Measurements from ENCODE around the gene ZNF358. TPM values are rescaled to one million over a fixed set of nuclear protein-coding genes. Genes with fewer than 3 reads are reported as not detected.

The ZNF358 gene
- total RNA-seq, 1 donor from 2014 or later = 56.9 TPM

DNA sequence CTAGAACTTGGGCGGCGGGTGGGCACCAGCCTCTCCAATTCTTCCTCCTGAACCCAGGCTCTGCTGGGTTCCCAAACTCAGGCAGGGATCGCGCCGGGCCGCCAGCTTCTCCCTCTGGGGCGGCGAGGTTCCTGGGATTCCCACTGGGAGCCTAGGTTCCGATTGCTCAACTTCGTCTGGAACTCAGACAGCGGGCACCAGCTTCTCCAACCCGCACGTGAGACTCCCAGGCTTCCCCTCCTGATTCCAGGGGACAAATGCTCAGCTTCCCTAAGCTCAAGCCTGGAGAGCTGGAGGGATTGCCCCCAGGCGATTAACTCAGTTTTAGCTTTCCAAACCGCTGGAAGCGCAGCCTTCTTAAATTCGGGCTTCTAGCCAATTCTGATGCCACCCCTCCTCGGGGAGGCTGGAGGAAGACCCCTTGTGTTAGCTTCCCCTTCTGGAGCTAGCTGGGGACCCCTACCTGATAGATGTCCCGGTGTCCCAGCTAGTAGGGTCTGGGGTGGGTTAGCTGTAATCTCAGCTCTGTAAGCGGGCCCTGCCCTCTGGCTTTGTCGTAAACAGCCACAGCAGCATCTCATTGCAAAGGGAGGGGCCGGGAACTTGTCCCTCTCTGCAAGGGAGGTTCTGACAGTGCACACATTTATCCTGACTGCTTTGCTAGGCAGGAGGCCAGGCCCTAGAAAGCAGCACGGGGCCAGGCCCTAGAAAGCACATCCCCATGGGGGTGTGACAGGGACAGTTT is 7.2 kb downstream of the ZNF358 start:
- ATAC-seq (no peak), DNase-seq (no peak)
- H3K4me3 ChIP-seq = peak overlapping the region; percentile 92
- intact Hi-C loops (cut with DNase I) = no loop called here
- H3K27me3 ChIP-seq = no peaks in the 10 kb centered on the region
- H3K9me3 ChIP-seq = no peaks in the 10 kb centered on the region
- H3K27ac ChIP-seq = peak overlapping the region; percentile 68
- TF ChIP-seq, protein P1, sequence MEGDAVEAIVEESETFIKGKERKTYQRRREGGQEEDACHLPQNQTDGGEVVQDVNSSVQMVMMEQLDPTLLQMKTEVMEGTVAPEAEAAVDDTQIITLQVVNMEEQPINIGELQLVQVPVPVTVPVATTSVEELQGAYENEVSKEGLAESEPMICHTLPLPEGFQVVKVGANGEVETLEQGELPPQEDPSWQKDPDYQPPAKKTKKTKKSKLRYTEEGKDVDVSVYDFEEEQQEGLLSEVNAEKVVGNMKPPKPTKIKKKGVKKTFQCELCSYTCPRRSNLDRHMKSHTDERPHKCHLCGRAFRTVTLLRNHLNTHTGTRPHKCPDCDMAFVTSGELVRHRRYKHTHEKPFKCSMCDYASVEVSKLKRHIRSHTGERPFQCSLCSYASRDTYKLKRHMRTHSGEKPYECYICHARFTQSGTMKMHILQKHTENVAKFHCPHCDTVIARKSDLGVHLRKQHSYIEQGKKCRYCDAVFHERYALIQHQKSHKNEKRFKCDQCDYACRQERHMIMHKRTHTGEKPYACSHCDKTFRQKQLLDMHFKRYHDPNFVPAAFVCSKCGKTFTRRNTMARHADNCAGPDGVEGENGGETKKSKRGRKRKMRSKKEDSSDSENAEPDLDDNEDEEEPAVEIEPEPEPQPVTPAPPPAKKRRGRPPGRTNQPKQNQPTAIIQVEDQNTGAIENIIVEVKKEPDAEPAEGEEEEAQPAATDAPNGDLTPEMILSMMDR (IDR thresholded peaks at IDR 0.05) = no peak
- peaks cover 27% of the 10 kb centered on the region for H3K36me3 ChIP-seq
- H3K4me1 ChIP-seq = peaks cover 22% of the 10 kb centered on the region

DNA sequence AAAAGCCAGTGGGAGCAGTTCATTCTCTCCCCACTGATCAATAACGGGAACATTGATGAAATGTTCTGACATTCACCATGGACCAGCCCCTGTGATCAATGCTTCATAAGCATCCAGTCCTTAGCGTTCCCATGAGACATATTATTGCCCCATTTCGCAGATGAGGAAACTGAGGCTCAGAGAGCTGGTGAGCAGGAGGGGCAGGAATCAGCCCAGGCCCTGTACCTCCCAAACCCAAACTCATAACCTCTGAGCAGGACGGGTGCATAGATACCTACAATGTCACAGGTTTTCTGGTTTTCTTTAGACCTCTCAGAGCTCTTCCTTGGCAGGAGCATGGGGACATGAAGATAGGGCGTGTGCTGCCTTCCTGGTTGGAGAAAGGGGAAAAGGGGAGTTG is 8.6 kb downstream of the ZNF358 start:
- TF ChIP-seq, protein P1 (IDR thresholded peaks at IDR 0.05) = no peak
- Histone ChIP-seq H3K27ac (no peak overlapping the region), H3K27me3 (no peaks in the 10 kb centered on the region), H3K4me1 (peaks cover 22% of the 10 kb centered on the region), H3K9me3 (no peaks in the 10 kb centered on the region), H3K4me3 (no peak overlapping the region), H3K36me3 (peaks cover 37% of the 10 kb centered on the region)
- DNase-seq = no peak
- ATAC-seq = no peak
- intact Hi-C loops (cut with DNase I) = no loop called here

- peaks cover 22% of the 10 kb centered on the region for H3K4me1 ChIP-seq
- no peak overlapping the region for H3K27ac ChIP-seq
- intact Hi-C loops (cut with DNase I) = no loop called here
- no peak overlapping the region for H3K4me3 ChIP-seq
- TF ChIP-seq, protein P1 (IDR thresholded peaks at IDR 0.05) = no peak
- H3K36me3 ChIP-seq = peaks cover 41% of the 10 kb centered on the region
- no peaks in the 10 kb centered on the region for H3K9me3 ChIP-seq
- DNase-seq (no peak), ATAC-seq (no peak)
- H3K27me3 ChIP-seq = no peaks in the 10 kb centered on the region
These were observed 9.3 kb downstream of the ZNF358 start for GRCh38 chr19:7524992-7525739.

GRCh38 chr19:7526059-7526929 is 10.4 kb downstream of the ZNF358 start:
- Histone ChIP-seq H3K36me3 (peaks cover 49% of the 10 kb centered on the region), H3K27ac (no peak overlapping the region), H3K4me1 (peaks cover 22% of the 10 kb centered on the region), H3K9me3 (no peaks in the 10 kb centered on the region), H3K27me3 (no peaks in the 10 kb centered on the region), H3K4me3 (no peak overlapping the region)
- TF ChIP-seq, protein P1 (IDR thresholded peaks at IDR 0.05) = no peak
- ATAC-seq = no peak
- no peak for DNase-seq
- intact Hi-C loops (cut with DNase I) = no loop called here

GRCh38 chr19:7527516-7528191 is 11.8 kb downstream of the ZNF358 start:
- Histone ChIP-seq H3K9me3 (no peaks in the 10 kb centered on the region), H3K27ac (no peak overlapping the region), H3K36me3 (peaks cover 53% of the 10 kb centered on the region), H3K4me3 (no peak overlapping the region), H3K4me1 (peaks cover 13% of the 10 kb centered on the region), H3K27me3 (no peaks in the 10 kb centered on the region)
- TF ChIP-seq, protein P1 (IDR thresholded peaks at IDR 0.05) = no peak
- ATAC-seq (peak; percentile 55), DNase-seq (no peak)
- intact Hi-C loops (cut with DNase I) = no loop called here
